Liver (tissue), 9 donors: ENCODE results near the gene TSKU. TPM values are rescaled to one million over a fixed set of nuclear protein-coding genes. Genes with fewer than 3 reads are reported as not detected.

Experiments
- DNase-seq: peaks from one replicate; pipeline ENCODE4 v3.0.0-alpha.2; 2017; ENCODE audit warnings: low spot score
- H3K27ac ChIP-seq, 2 donors: one replicate each; pipeline ENCODE4 v1.7.0; 2013; ENCODE audit warnings: inconsistent platforms in 2 of 2, low read length in 2 of 2, control low read depth in 1 of 2, low read depth in 1 of 2, mild to moderate bottlenecking in 1 of 2
- H3K27me3 ChIP-seq, 4 donors: one replicate each; pipeline versions ENCODE4 v1.6.1 to v1.7.0; 2013; ENCODE audit warnings: low read length in 3 of 4, inconsistent platforms in 1 of 4, mild to moderate bottlenecking in 1 of 4, moderate library complexity in 1 of 4; ENCODE audit not compliant: control insufficient read depth in 4 of 4, insufficient read depth in 4 of 4
- H3K36me3 ChIP-seq, 4 donors: one replicate each; pipeline versions ENCODE4 v1.6.1 to v1.7.0; 2013; ENCODE audit warnings: low read length in 3 of 4, mild to moderate bottlenecking in 3 of 4, low read depth in 1 of 4, moderate library complexity in 1 of 4; ENCODE audit not compliant: control insufficient read depth in 4 of 4, insufficient read depth in 3 of 4
- H3K4me1 ChIP-seq, 4 donors: one replicate each; pipeline versions ENCODE4 v1.6.1 to v1.7.0; 2013; ENCODE audit warnings: low read length in 3 of 4, mild to moderate bottlenecking in 3 of 4, moderate library complexity in 1 of 4; ENCODE audit not compliant: control insufficient read depth in 4 of 4, insufficient read depth in 4 of 4
- H3K4me3 ChIP-seq, 3 donors: one replicate each; pipeline versions ENCODE4 v1.6.1 to v1.7.0; 2013; ENCODE audit warnings: low read length in 3 of 3, control low read depth in 1 of 3, low read depth in 1 of 3, mild to moderate bottlenecking in 1 of 3
- H3K9ac ChIP-seq, 2 donors: one replicate each; pipeline ENCODE4 v1.7.0; 2013; ENCODE audit warnings: low read length in 2 of 2, mild to moderate bottlenecking in 2 of 2, moderate library complexity in 2 of 2, control low read depth in 1 of 2, low read depth in 1 of 2
- H3K9me3 ChIP-seq, 4 donors: one replicate each; pipeline versions ENCODE4 v1.6.1 to v1.7.0; 2013; ENCODE audit warnings: low read length in 3 of 4; ENCODE audit not compliant: control insufficient read depth in 4 of 4
- ATF3 ChIP-seq: IDR thresholded peaks from 2 replicates; pipeline ENCODE4 v1.6.1; 2016; ENCODE audit warnings: antibody characterized with exemption
- HNF4A ChIP-seq, 2 donors: conservative IDR thresholded peaks; 2 replicates each; pipeline ENCODE4 v1.6.1; 2016; ENCODE audit warnings: antibody characterized with exemption in 2 of 2, mild to moderate bottlenecking in 2 of 2
- HNF4G ChIP-seq: IDR thresholded peaks from 2 replicates; pipeline ENCODE4 v1.6.1; 2016; ENCODE audit warnings: antibody characterized with exemption
- JUND ChIP-seq, 2 donors: IDR thresholded peaks; 2 replicates each; pipeline ENCODE4 v1.6.1; 2016; ENCODE audit warnings: antibody characterized with exemption in 2 of 2
- NR2F2 ChIP-seq: IDR thresholded peaks from 2 replicates; pipeline ENCODE4 v1.6.1; 2016; ENCODE audit warnings: antibody characterized with exemption
- RAD21 ChIP-seq, 2 donors: IDR thresholded peaks; 2 replicates each; pipeline ENCODE4 v1.6.1; 2016; ENCODE audit warnings: antibody characterized with exemption in 2 of 2, mild to moderate bottlenecking in 2 of 2
- REST ChIP-seq: IDR thresholded peaks from 2 replicates; pipeline ENCODE4 v1.6.1; 2016; ENCODE audit warnings: antibody characterized with exemption, mild to moderate bottlenecking
- RXRA ChIP-seq, 2 donors: IDR thresholded peaks; 2 replicates each; pipeline ENCODE4 v1.6.1; 2017 to 2018; ENCODE audit warnings: antibody characterized with exemption in 2 of 2, mild to moderate bottlenecking in 1 of 2
- SP1 ChIP-seq: IDR thresholded peaks from 2 replicates; pipeline ENCODE4 v1.6.1; 2018; ENCODE audit warnings: antibody characterized with exemption, mild to moderate bottlenecking
- TAF1 ChIP-seq: conservative IDR thresholded peaks from 2 replicates; pipeline ENCODE4 v1.6.1; 2016; ENCODE audit warnings: antibody characterized with exemption, mild to moderate bottlenecking
- YY1 ChIP-seq: IDR thresholded peaks from 2 replicates; pipeline ENCODE4 v1.6.1; 2016; ENCODE audit warnings: antibody characterized with exemption, mild to moderate bottlenecking
- ZBTB33 ChIP-seq: IDR thresholded peaks from 2 replicates; pipeline ENCODE4 v1.6.1; 2016; ENCODE audit warnings: antibody characterized with exemption
- WGBS: extraction: QIAGEN DNeasy Blood & Tissue Kit; methylation state at CpG from one replicate; pipeline ENCODE4 v1.1.7; 2013; 5-methylcytosine and 5-hydroxymethylcytosine counted together
- polyA plus RNA-seq, 2 donors: library from polyadenylated mRNA; stranded (reverse) in 1 of 2; unstranded in 1 of 2; fragments of 200-250 nt in 1 of 2; fragments of >200 nt in 1 of 2; fragmentation: Nextera tagmentation in 1 of 2; extraction: Ambion mirVana in 1 of 2; gene quantifications; one replicate each; pipeline versions ENCODE4 v1.2.1 to v1.2.3, GENCODE V29; 2013 to 2015
- total RNA-seq, 2 donors: library from RNA; depleted of rRNA; stranded (reverse); fragments of >200 nt; gene quantifications; one replicate each; pipeline ENCODE4 v1.2.3, GENCODE V29; 2014
- donor health status: healthy.
- donor health status: healthy.
- donor health status: healthy.
- donor health status: healthy.
- donor health status: healthy.

TSKU gene
- total and polyA plus RNA-seq, 4 donors, result 3.3 to 492 (median 46.0) TPM

- DNase-seq, result no peak
- peaks cover 21 to 71% (median 57%) of the 10 kb centered on the region in 4 donors for H3K4me1 ChIP-seq
- no peaks in the 10 kb centered on the region for H3K36me3 ChIP-seq
- H3K27ac ChIP-seq, result peak overlapping the region in 1 of 2 donors; percentile 92
- WGBS, result 50% methylated on average over 5 of the region's 5 CpGs
- H3K4me3 ChIP-seq, result peak overlapping the region in 2 of 3 donors; percentile 55 to 58
- no peaks in the 10 kb centered on the region for H3K9me3 ChIP-seq
- H3K9ac ChIP-seq, result peak overlapping the region; percentile 62 to 73
- no peak for TF ChIP-seq ZBTB33
- TF ChIP-seq ATF3, result no peak
- no peak for TF ChIP-seq HNF4G
- no peak for TF ChIP-seq SP1
- no peak for TF ChIP-seq JUND (IDR thresholded peaks at IDR 0.05)
- no peaks in the 10 kb centered on the region for H3K27me3 ChIP-seq
Observed at GRCh38 chr11:76767659-76768058, 15.5 kb upstream of the TSKU start.

GRCh38 chr11:76768088-76768908 is 14.9 kb upstream of the TSKU start:
- Histone ChIP-seq H3K36me3 (no peaks in the 10 kb centered on the region), H3K4me1 (peaks cover 27 to 77% (median 63%) of the 10 kb centered on the region in 4 donors), H3K27me3 (no peaks in the 10 kb centered on the region), H3K9me3 (no peaks in the 10 kb centered on the region), H3K9ac (peak overlapping the region; percentile 62 to 86), H3K27ac (peak overlapping the region; percentile 91 to 92), H3K4me3 (peak overlapping the region; percentile 27 to 58 (median 55))
- no peak for DNase-seq
- 11% methylated on average over 7 of the region's 7 CpGs for WGBS
- TF ChIP-seq RXRA (IDR thresholded peaks at IDR 0.05) (peak; percentile 17 to 61), REST (peak; percentile 20), RAD21 (IDR thresholded peaks at IDR 0.05) (peak in 1 of 2 donors; percentile 43), SP1 (peak; percentile 65), HNF4A (conservative IDR thresholded peaks at IDR 0.05) (peak in 1 of 2 donors; percentile 43), TAF1 (peak; percentile 50), JUND (IDR thresholded peaks at IDR 0.05) (no peak), NR2F2 (no peak), YY1 (no peak)
